Measurements from ENCODE around the gene PTPN4. TPM values are rescaled to one million over a fixed set of nuclear protein-coding genes. Genes with fewer than 3 reads are reported as not detected.

The PTPN4 gene
- total and polyA plus RNA-seq, 2 of the 13 experiments (the other 11 are each of a cell fraction or from before 2014, with no cell fraction given) = 20.3 to 34.6 TPM

- no peaks in the 10 kb centered on the region for H3K79me2 ChIP-seq (ENCODE audit: insufficient read depth, low read length)
- no peak overlapping the region for H3K4me2 ChIP-seq (ENCODE audit: low read depth, low read length)
- TF ChIP-seq MAFF (IDR thresholded peaks at IDR 0.05; ENCODE audit: low read depth, low read length) = no peak
- no peak for TF ChIP-seq RFX5 (IDR thresholded peaks at IDR 0.05; ENCODE audit: low read depth, low read length)
- no peak for TF ChIP-seq ZNF563 (CRISPR knock-in tag; IDR thresholded peaks at IDR 0.05)
- TF ChIP-seq, protein P1, sequence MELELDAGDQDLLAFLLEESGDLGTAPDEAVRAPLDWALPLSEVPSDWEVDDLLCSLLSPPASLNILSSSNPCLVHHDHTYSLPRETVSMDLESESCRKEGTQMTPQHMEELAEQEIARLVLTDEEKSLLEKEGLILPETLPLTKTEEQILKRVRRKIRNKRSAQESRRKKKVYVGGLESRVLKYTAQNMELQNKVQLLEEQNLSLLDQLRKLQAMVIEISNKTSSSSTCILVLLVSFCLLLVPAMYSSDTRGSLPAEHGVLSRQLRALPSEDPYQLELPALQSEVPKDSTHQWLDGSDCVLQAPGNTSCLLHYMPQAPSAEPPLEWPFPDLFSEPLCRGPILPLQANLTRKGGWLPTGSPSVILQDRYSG (CRISPR knock-in tag; IDR thresholded peaks at IDR 0.05) = no peak
- no peak for TF ChIP-seq ZNF619 (CRISPR knock-in tag; IDR thresholded peaks at IDR 0.05)
- H3K36me3 ChIP-seq (replicated peaks in 1 of 2; ENCODE audit: control insufficient read depth in 1 of 2, insufficient read depth in 2 of 2, low read length in 2 of 2) = no peaks in the 10 kb centered on the region
- no peak overlapping the region for H3K27ac ChIP-seq (ENCODE audit: extremely low read length, insufficient read depth, low read length)
- H3K9ac ChIP-seq (ENCODE audit: insufficient read depth, low read depth, low read length) = no peak overlapping the region
- no peak overlapping the region for H3K4me3 ChIP-seq (replicated peaks in 1 of 3; ENCODE audit: insufficient read depth in 1 of 3, low read depth in 2 of 3, low read length in 3 of 3)
- DNase-seq (ENCODE audit: low spot score) (no peak), FAIRE-seq (no peak), ATAC-seq (no peak)
- H4K20me1 ChIP-seq (ENCODE audit: insufficient read depth, low read length) = no peaks in the 10 kb centered on the region
- no peaks in the 10 kb centered on the region for H3K4me1 ChIP-seq (ENCODE audit: insufficient read depth, low read length)
- no peaks in the 10 kb centered on the region for H3K9me3 ChIP-seq (ENCODE audit: low read length)
- in situ Hi-C loops (cut with HindIII; ENCODE audit: extremely low pct_ligation_motif_present, low pct_unique_long_range_greater_than_20kb) (no loop called here), intact Hi-C loops (cut with micrococcal nuclease; ENCODE audit: unreplicated experiment) (no loop called here)
- POLR2A ChIA-PET = no interaction called here
- no TSS peak for BruUV-seq (replicated peaks)
- no peaks in the 10 kb centered on the region for H3K27me3 ChIP-seq (ENCODE audit: control insufficient read depth in 1 of 2, insufficient read depth in 2 of 2, low read length in 2 of 2)
- no peak overlapping the region for H2AFZ ChIP-seq (ENCODE audit: low read length)
- CTCF ChIA-PET (ENCODE audit: low intra/inter-chr PET ratio, low total read pairs) = no interaction called here
- 96% methylated on average over 1 of the region's 1 CpG for WGBS (ENCODE audit: low lambda C conversion rate)
Measured at GRCh38 chr2:119921825-119922224, 162.1 kb downstream of the PTPN4 start.

GRCh38 chr2:119922699-119923098 is 163.0 kb downstream of the PTPN4 start:
- H3K4me3 ChIP-seq (replicated peaks in 1 of 3; ENCODE audit: insufficient read depth in 1 of 3, low read depth in 2 of 3, low read length in 3 of 3) = no peak overlapping the region
- H4K20me1 ChIP-seq (ENCODE audit: insufficient read depth, low read length) = no peaks in the 10 kb centered on the region
- no peaks in the 10 kb centered on the region for H3K27me3 ChIP-seq (ENCODE audit: control insufficient read depth in 1 of 2, insufficient read depth in 2 of 2, low read length in 2 of 2)
- TF ChIP-seq ZNF704 (CRISPR knock-in tag; IDR thresholded peaks at IDR 0.05; ENCODE audit: borderline replicate concordance) = no peak
- no peak for TF ChIP-seq RFXANK (CRISPR knock-in tag; IDR thresholded peaks at IDR 0.05)
- TF ChIP-seq MAFF (IDR thresholded peaks at IDR 0.05; ENCODE audit: low read depth, low read length) = peak; percentile 50; the same call in 1 of the 2 replicates
- peak; percentile 50 to 62 for TF ChIP-seq MAFK (conservative IDR thresholded peaks at IDR 0.05 in 1 of 2, IDR thresholded peaks at IDR 0.05 in 1 of 2; ENCODE audit: low read length in 2 of 2)
- TF ChIP-seq TP53 (CRISPR knock-in tag; conservative IDR thresholded peaks at IDR 0.05) = no peak
- TF ChIP-seq ZNF615 (CRISPR knock-in tag; IDR thresholded peaks at IDR 0.05; ENCODE audit: borderline replicate concordance) = no peak
- H3K27ac ChIP-seq (ENCODE audit: extremely low read length, insufficient read depth, low read length) = no peak overlapping the region
- no peaks in the 10 kb centered on the region for H3K79me2 ChIP-seq (ENCODE audit: insufficient read depth, low read length)
- ATAC-seq (no peak), DNase-seq (ENCODE audit: low spot score) (no peak), FAIRE-seq (no peak)
- no peak overlapping the region for H3K9ac ChIP-seq (ENCODE audit: insufficient read depth, low read depth, low read length)
- H3K4me2 ChIP-seq (ENCODE audit: low read depth, low read length) = no peak overlapping the region
- H2AFZ ChIP-seq (ENCODE audit: low read length) = no peak overlapping the region
- no peaks in the 10 kb centered on the region for H3K4me1 ChIP-seq (ENCODE audit: insufficient read depth, low read length)
- H3K9me3 ChIP-seq (ENCODE audit: low read length) = no peaks in the 10 kb centered on the region
- in situ Hi-C loops (cut with HindIII; ENCODE audit: extremely low pct_ligation_motif_present, low pct_unique_long_range_greater_than_20kb) (no loop called here), intact Hi-C loops (cut with micrococcal nuclease; ENCODE audit: unreplicated experiment) (no loop called here)
- POLR2A ChIA-PET = no interaction called here
- H3K36me3 ChIP-seq (replicated peaks in 1 of 2; ENCODE audit: control insufficient read depth in 1 of 2, insufficient read depth in 2 of 2, low read length in 2 of 2) = no peaks in the 10 kb centered on the region
- CTCF ChIA-PET (ENCODE audit: low intra/inter-chr PET ratio, low total read pairs) = no interaction called here
- no TSS peak for BruUV-seq (replicated peaks)

Data from HepG2 (cell line).